Caco-2 (cell line): ENCODE data around the gene RALGAPA2. TPM values are rescaled to one million over a fixed set of nuclear protein-coding genes. Genes with fewer than 3 reads are reported as not detected.

Source experiments
- BruUV-seq: library from RNA; stranded (reverse); fragments of 400-500 nt; replicated peaks from 2 replicates; lab custom pipeline; 2021; lab: Mats Ljungman, UMichigan
- CTCF ChIA-PET: fragments of 300-600 bp; sonication (Branson Sonifier 250); formaldehyde crosslinking; loops from one replicate; lab custom pipeline; 2022; ENCODE audit warnings: antibody characterized with exemption; lab: Charles Lee
- POLR2A ChIA-PET: fragments of 300-600 bp; sonication (Branson Sonifier 250); formaldehyde crosslinking; loops from one replicate; lab custom pipeline; 2022; ENCODE audit warnings: antibody characterized with exemption; lab: Charles Lee
- DNase-seq, 2 experiments: peaks; one replicate each; pipeline versions ENCODE4 v3.0.0 to v3.0.0-alpha.2; 2020 to 2022
- H3K27me3 ChIP-seq: replicated peaks from 2 replicates; pipeline ENCODE4 v1.6.0; 2011; ENCODE audit warnings: low read length; ENCODE audit not compliant: control insufficient read depth, insufficient read depth
- H3K36me3 ChIP-seq: 2 replicates; pipeline ENCODE4 v1.5.1; 2011; ENCODE audit warnings: low read length; ENCODE audit not compliant: control insufficient read depth, insufficient read depth
- H3K4me1 ChIP-seq: fragments of 250-450 bp; sonication (Bioruptor Pico); 2 replicates; pipeline ENCODE4 v1.5.1; 2020; ENCODE audit warnings: mild to moderate bottlenecking
- H3K4me3 ChIP-seq: 2 replicates; pipeline ENCODE4 v1.5.1; 2011; ENCODE audit warnings: low read depth, mild to moderate bottlenecking, control low read depth, low read length
- H3K9me3 ChIP-seq: fragments of 250-450 bp; sonication (Bioruptor Pico); 2 replicates; pipeline ENCODE4 v1.5.1; 2020; ENCODE audit warnings: mild to moderate bottlenecking, moderate library complexity
- H3K27ac Mint-ChIP-seq: one replicate; pipeline ENCODE4 v1.8.0; 2022; ENCODE audit warnings: mixed read lengths; ENCODE audit not compliant: unreplicated experiment
- H3K27me3 Mint-ChIP-seq: one replicate; pipeline ENCODE4 v1.8.0; 2022; ENCODE audit warnings: mixed read lengths; ENCODE audit not compliant: insufficient read depth, unreplicated experiment
- H3K36me3 Mint-ChIP-seq: one replicate; pipeline ENCODE4 v1.8.0; 2022; ENCODE audit warnings: mild to moderate bottlenecking, mixed read lengths; ENCODE audit not compliant: insufficient read depth, unreplicated experiment
- H3K4me1 Mint-ChIP-seq: one replicate; pipeline ENCODE4 v1.8.0; 2022; ENCODE audit warnings: low read depth, mixed read lengths; ENCODE audit not compliant: unreplicated experiment
- H3K4me3 Mint-ChIP-seq: one replicate; pipeline ENCODE4 v1.8.0; 2022; ENCODE audit warnings: mild to moderate bottlenecking, moderate library complexity, mixed read lengths; ENCODE audit not compliant: unreplicated experiment
- H3K9me3 Mint-ChIP-seq: one replicate; pipeline ENCODE4 v1.8.0; 2022; ENCODE audit warnings: mixed read lengths; ENCODE audit not compliant: unreplicated experiment
- CTCF ChIP-seq, 2 experiments: fragments of 200-600 bp in 1 of 2; IDR thresholded peaks; 1 replicate in 1 of 2; 2 replicates in 1 of 2; pipeline versions ENCODE4 v1.5.1 to v1.8.0; 2011 to 2022; ENCODE audit warnings: antibody characterized with exemption in 1 of 2, control low read depth in 1 of 2, inconsistent platforms in 1 of 2, low read depth in 1 of 2, low read length in 1 of 2, mild to moderate bottlenecking in 1 of 2, moderate library complexity in 1 of 2; ENCODE audit not compliant: insufficient read depth in 1 of 2, severe bottlenecking in 1 of 2, unreplicated experiment in 1 of 2
- intact Hi-C: fragments of 100-400 bp; cut with micrococcal nuclease; formaldehyde crosslinking; loops from one replicate; pipeline ENCODE4 v1.10.0; 2022; ENCODE audit not compliant: unreplicated experiment
- total RNA-seq: library from RNA; stranded (reverse); gene quantifications from 2 replicates; pipeline ENCODE4 v1.2.3, GENCODE V29; 2022

RALGAPA2 gene
- total RNA-seq, 1 experiment from 2014 or later, result 17.3 TPM

GRCh38 chr20:20371681-20372080 is 340.8 kb downstream of the RALGAPA2 start:
- intact Hi-C loops, result no loop called here

GRCh38 chr20:20371083-20371482 is 341.4 kb downstream of the RALGAPA2 start:
- H3K27me3 ChIP-seq, result peaks cover 3% of the 10 kb centered on the region
- intact Hi-C loops, result no loop called here
- peaks cover 31% of the 10 kb centered on the region for H3K27me3 Mint-ChIP-seq
- no peaks in the 10 kb centered on the region for H3K36me3 Mint-ChIP-seq
- 0 out of 2 replicates have a peak, but pooled peaks cover 1% of the 10 kb centered on the region for H3K9me3 ChIP-seq
- TF ChIP-seq CTCF (IDR thresholded peaks at IDR 0.05; ENCODE audit: insufficient read depth in 1 of 2, low read depth in 1 of 2, low read length in 1 of 2, severe bottlenecking in 1 of 2, unreplicated experiment in 1 of 2), result no peak
- ChIA-PET CTCF (no interaction called here), POLR2A (no interaction called here)
- DNase-seq, result no peak
- no TSS peak for BruUV-seq
- H3K36me3 ChIP-seq, result no peaks in the 10 kb centered on the region
- no peak overlapping the region for H3K4me3 ChIP-seq
- H3K27ac Mint-ChIP-seq, result no peak overlapping the region
- H3K9me3 Mint-ChIP-seq, result no peaks in the 10 kb centered on the region
- peaks cover 7% of the 10 kb centered on the region for H3K4me1 Mint-ChIP-seq
- H3K4me3 Mint-ChIP-seq, result no peak overlapping the region
- peaks cover 7% of the 10 kb centered on the region for H3K4me1 ChIP-seq

More at GRCh38 chr20:20371681-20372080, 340.8 kb downstream of the RALGAPA2 start:
- Mint-ChIP-seq H3K4me3 (no peak overlapping the region), H3K4me1 (peaks cover 7% of the 10 kb centered on the region), H3K36me3 (no peaks in the 10 kb centered on the region), H3K27me3 (peaks cover 26% of the 10 kb centered on the region), H3K27ac (no peak overlapping the region), H3K9me3 (no peaks in the 10 kb centered on the region)
- Histone ChIP-seq H3K27me3 (peaks cover 3% of the 10 kb centered on the region), H3K9me3 (no peaks in the 10 kb centered on the region), H3K36me3 (no peaks in the 10 kb centered on the region), H3K4me3 (no peak overlapping the region), H3K4me1 (peaks cover 7% of the 10 kb centered on the region)
- no TSS peak for BruUV-seq
- ChIA-PET POLR2A (no interaction called here), CTCF (no interaction called here)
- TF ChIP-seq CTCF (IDR thresholded peaks at IDR 0.05; ENCODE audit: insufficient read depth in 1 of 2, low read depth in 1 of 2, low read length in 1 of 2, severe bottlenecking in 1 of 2, unreplicated experiment in 1 of 2), result no peak
- DNase-seq, result no peak

GRCh38 chr20:20370094-20370575 is 342.3 kb downstream of the RALGAPA2 start:
- no TSS peak for BruUV-seq
- H3K36me3 ChIP-seq, result no peaks in the 10 kb centered on the region
- peaks cover 34% of the 10 kb centered on the region for H3K27me3 Mint-ChIP-seq
- H3K36me3 Mint-ChIP-seq, result no peaks in the 10 kb centered on the region
- H3K9me3 ChIP-seq, result 0 out of 2 replicates have a peak, but pooled peaks cover 3% of the 10 kb centered on the region
- intact Hi-C loops, result no loop called here
- H3K27ac Mint-ChIP-seq, result no peak overlapping the region
- peaks cover 7% of the 10 kb centered on the region for H3K4me1 Mint-ChIP-seq
- H3K4me3 Mint-ChIP-seq, result peak overlapping the region; percentile 69
- ChIA-PET CTCF (no interaction called here), POLR2A (no interaction called here)
- peaks cover 7% of the 10 kb centered on the region for H3K4me1 ChIP-seq
- no peak for TF ChIP-seq CTCF (IDR thresholded peaks at IDR 0.05; ENCODE audit: insufficient read depth in 1 of 2, low read depth in 1 of 2, low read length in 1 of 2, severe bottlenecking in 1 of 2, unreplicated experiment in 1 of 2)
- H3K27me3 ChIP-seq, result peaks cover 3% of the 10 kb centered on the region
- no peaks in the 10 kb centered on the region for H3K9me3 Mint-ChIP-seq
- no peak overlapping the region for H3K4me3 ChIP-seq
- DNase-seq, result no peak
